Pancreas (tissue), 10 donors: ENCODE results near the gene MALRD1. TPM values are rescaled to one million over a fixed set of nuclear protein-coding genes. Genes with fewer than 3 reads are reported as not detected.

Source experiments
- ATAC-seq, 4 donors: fragments of 200-7000 bp; cut with Tn5 transposase; one replicate each; pipeline versions ENCODE4 v1.8.0 to v1.9.1; 2020; ENCODE audit warnings: mild to moderate bottlenecking in 4 of 4, moderate library complexity in 4 of 4
- DNase-seq, 6 donors: peaks; one replicate each; pipeline ENCODE4 v3.0.0-alpha.2; 2020
- FAIRE-seq: peaks from 2 replicates; lab custom pipeline; 2012; peaks lifted over from hg19 to GRCh38; lab: Jason Lieb, UNC
- H3K27ac ChIP-seq, 4 donors: fragments of 200-600 bp; sonication (generic); 1 replicate in 3 of 4; 2 replicates in 1 of 4; pipeline versions ENCODE4 v1.5.0 to v1.8.0; 2020
- H3K27me3 ChIP-seq, 4 donors: fragments of 200-600 bp; one replicate each; pipeline ENCODE4 v1.8.0; 2021
- H3K36me3 ChIP-seq, 3 donors: fragments of 200-600 bp; sonication (generic) in 1 of 3; one replicate each; pipeline versions ENCODE4 v1.5.0 to v1.8.0; 2020 to 2021
- H3K4me1 ChIP-seq, 3 donors: fragments of 200-600 bp; one replicate each; pipeline ENCODE4 v1.8.0; 2021
- H3K4me3 ChIP-seq, 4 donors: fragments of 200-600 bp; sonication (generic) in 2 of 4; one replicate each; pipeline versions ENCODE4 v1.5.0 to v1.8.0; 2020 to 2021
- H3K9me3 ChIP-seq, 4 donors: fragments of 200-600 bp; one replicate each; pipeline ENCODE4 v1.8.0; 2021
- CTCF ChIP-seq, 4 donors: fragments of 200-600 bp; sonication (generic) in 3 of 4; IDR thresholded peaks; one replicate each; pipeline versions ENCODE4 v1.5.0 to v1.8.0; 2021; ENCODE audit warnings: antibody characterized with exemption in 4 of 4
- WGBS, 2 donors: extraction: QIAGEN DNeasy Blood & Tissue Kit; methylation state at CpG; one replicate each; pipeline ENCODE4 v1.1.7; 2013; 5-methylcytosine and 5-hydroxymethylcytosine counted together
- intact Hi-C, 3 donors: fragments of 100-400 bp; cut with DNase I; formaldehyde crosslinking; loops; one replicate each; pipeline versions ENCODE4 v1.11.1 to v1.14.2; 2022
- polyA plus RNA-seq, 2 donors: library from polyadenylated mRNA; stranded (reverse); fragments of 200-250 nt; gene quantifications; one replicate each; pipeline ENCODE4 v1.2.3, GENCODE V29; 2013
- total RNA-seq, 6 donors: library from RNA; stranded (reverse); fragmentation: NEBNext Ultra II Directional in 4 of 6; extraction: Animal tissue kit (Norgen Biotek cat#: 25700) in 4 of 6; gene quantifications; one replicate each; pipeline versions ENCODE4 v1.2.1 to v1.2.4, GENCODE V29; 2021 to 2023
- donor health status: healthy with polysubstance abuse.
- donor health status: DM: no; HTN: no; CAD: no; lungs with moderate emphysema.
- donor health status: DM: no; HTN: no; CAD: no.
- donor health status: control.
- donor health status: control.
- donor health status: Bipolar disorder and iron deficiency.
- donor health status: DM: yes; HTN: yes; CAD: no.
- donor health status: DM: no; HTN: no; CAD: no.
- donor health status: DM: no; HTN: no; CAD: no.
- donor health status: DM: yes; HTN: yes; CAD: no.

Gene MALRD1
- total and polyA plus RNA-seq, 8 donors, result 0.13 to 0.87 (median 0.31) TPM; not detected in 5

GRCh38 chr10:19659920-19660655, 611.5 kb downstream of the MALRD1 start:
- intact Hi-C loops, result no loop called here
- DNase-seq (no peak), FAIRE-seq (no peak), ATAC-seq (peak in 1 of 4 donors; percentile 42)
- Histone ChIP-seq H3K27me3 (no peaks in the 10 kb centered on the region), H3K4me3 (no peak overlapping the region), H3K27ac (no peak overlapping the region), H3K4me1 (peaks cover 0 to 20% (median 9%) of the 10 kb centered on the region in 3 donors), H3K36me3 (no peaks in the 10 kb centered on the region), H3K9me3 (no peaks in the 10 kb centered on the region)
- TF ChIP-seq CTCF (IDR thresholded peaks at IDR 0.05), result no peak
- WGBS, 2 donors, result 56 to 71% methylated on average over 4 of the region's 4 CpGs

GRCh38 chr10:19663344-19663743, 614.7 kb downstream of the MALRD1 start:
- WGBS, 2 donors, result 42 to 93% methylated on average over 1 of the region's 1 CpG
- FAIRE-seq (no peak), ATAC-seq (no peak)

GRCh38 chr10:19668116-19668515, 619.5 kb downstream of the MALRD1 start:
- no peak for DNase-seq
- Histone ChIP-seq H3K4me3 (no peak overlapping the region), H3K27me3 (no peaks in the 10 kb centered on the region), H3K36me3 (no peaks in the 10 kb centered on the region), H3K4me1 (no peaks in the 10 kb centered on the region), H3K9me3 (no peaks in the 10 kb centered on the region), H3K27ac (no peak overlapping the region)
- ATAC-seq, result no peak
- no peak for FAIRE-seq
- no peak for TF ChIP-seq CTCF (IDR thresholded peaks at IDR 0.05)
- 66 to 75% methylated on average over 5 of the region's 5 CpGs for WGBS, 2 donors
- intact Hi-C loops, result no loop called here

More at GRCh38 chr10:19663344-19663743, 614.7 kb downstream of the MALRD1 start:
- H3K4me3 ChIP-seq, result no peak overlapping the region
- intact Hi-C loops, result no loop called here
- no peaks in the 10 kb centered on the region for H3K27me3 ChIP-seq
- peaks cover 0 to 9% (median 0%) of the 10 kb centered on the region in 3 donors for H3K4me1 ChIP-seq
- H3K27ac ChIP-seq, result no peak overlapping the region
- TF ChIP-seq CTCF (IDR thresholded peaks at IDR 0.05), result no peak
- DNase-seq, result no peak
- no peaks in the 10 kb centered on the region for H3K9me3 ChIP-seq
- no peaks in the 10 kb centered on the region for H3K36me3 ChIP-seq

- Histone ChIP-seq H3K4me1 (no peaks in the 10 kb centered on the region), H3K27me3 (no peaks in the 10 kb centered on the region), H3K27ac (no peak overlapping the region), H3K36me3 (no peaks in the 10 kb centered on the region), H3K4me3 (no peak overlapping the region), H3K9me3 (no peaks in the 10 kb centered on the region)
- ATAC-seq (no peak), FAIRE-seq (no peak), DNase-seq (no peak)
- WGBS, 2 donors, result 69 to 80% methylated on average over 4 of the region's 4 CpGs
- intact Hi-C loops, result no loop called here
- no peak for TF ChIP-seq CTCF (IDR thresholded peaks at IDR 0.05)
These were observed 627.5 kb downstream of the MALRD1 start for GRCh38 chr10:19676063-19676462.

GRCh38 chr10:19683356-19683755, 634.8 kb downstream of the MALRD1 start:
- intact Hi-C loops, result no loop called here
- no peaks in the 10 kb centered on the region for H3K9me3 ChIP-seq
- no peaks in the 10 kb centered on the region for H3K27me3 ChIP-seq
- H3K36me3 ChIP-seq, result no peaks in the 10 kb centered on the region
- no peak overlapping the region for H3K4me3 ChIP-seq
- WGBS, 2 donors, result 59 to 77% methylated on average over 3 of the region's 3 CpGs
- ATAC-seq (no peak), DNase-seq (no peak), FAIRE-seq (no peak)
- no peak for TF ChIP-seq CTCF (IDR thresholded peaks at IDR 0.05)
- no peak overlapping the region for H3K27ac ChIP-seq
- H3K4me1 ChIP-seq, result no peaks in the 10 kb centered on the region
